Testis (tissue), 3 donors: ENCODE measurements around the gene STXBP6. TPM values are rescaled to one million over a fixed set of nuclear protein-coding genes. Genes with fewer than 3 reads are reported as not detected.

Experiments used
- DNase-seq: peaks from one replicate; pipeline ENCODE4 v3.0.0-alpha.2; 2019
- H3K27ac ChIP-seq, 2 donors: fragments of 200-600 bp; sonication (generic); one replicate each; pipeline ENCODE4 v1.5.1; 2019
- H3K27me3 ChIP-seq: fragments of 200-600 bp; sonication (generic); one replicate; pipeline ENCODE4 v1.5.1; 2019
- H3K36me3 ChIP-seq: fragments of 200-600 bp; sonication (generic); one replicate; pipeline ENCODE4 v1.5.1; 2017; ENCODE audit warnings: low read depth; ENCODE audit errors: missing control alignments
- H3K4me1 ChIP-seq: fragments of 200-600 bp; sonication (generic); one replicate; pipeline ENCODE4 v1.5.1; 2019
- H3K4me3 ChIP-seq, 2 donors: fragments of 200-600 bp; sonication (generic); one replicate each; pipeline ENCODE4 v1.5.1; 2017 to 2019
- H3K9me3 ChIP-seq: fragments of 200-600 bp; sonication (generic); one replicate; pipeline ENCODE4 v1.5.1; 2017
- POLR2A ChIP-seq: fragments of 450-650 bp; IDR thresholded peaks from one replicate; pipeline ENCODE4 v1.6.1; 2017; ENCODE audit warnings: antibody characterized with exemption, mild to moderate bottlenecking, moderate library complexity
- WGBS, 2 donors: methylation state at CpG; one replicate each; pipeline ENCODE4 v1.1.5; 2018; 5-methylcytosine and 5-hydroxymethylcytosine counted together
- intact Hi-C: fragments of 100-400 bp; cut with DNase I; formaldehyde crosslinking; loops from one replicate; pipeline ENCODE4 v1.15.1; 2023; ENCODE audit warnings: low total_unique reads
- polyA plus RNA-seq: library from polyadenylated mRNA; stranded (reverse); fragments of 350-450 nt; fragmentation: Illumina TruSeq; extraction: RNeasy Lipid Tissue Mini Kit (QIAGEN cat#74804); gene quantifications from one replicate; pipeline ENCODE4 v1.2.3, GENCODE V29; 2014; ENCODE audit warnings: low read depth, low replicate concordance; ENCODE audit not compliant: insufficient read depth
- total RNA-seq, 2 donors: library from RNA; depleted of rRNA; stranded (reverse); fragments of >200 nt; gene quantifications; one replicate each; pipeline ENCODE4 v1.2.3, GENCODE V29; 2016
- TF ChIP-seq, protein P1 (sequence below), 3 experiments: fragments of 450-650 bp in 2 of 3; fragments of 200-600 bp in 1 of 3; sonication (generic) in 1 of 3; IDR thresholded peaks; one replicate each; pipeline ENCODE4 v1.5.1; 2016 to 2019; ENCODE audit warnings: antibody characterized with exemption in 3 of 3, mild to moderate bottlenecking in 2 of 3, moderate library complexity in 1 of 3

STXBP6 gene
- total and polyA plus RNA-seq, 3 donors from 2014 or later = 4.7 to 11.3 (median 8.6) TPM

DNA sequence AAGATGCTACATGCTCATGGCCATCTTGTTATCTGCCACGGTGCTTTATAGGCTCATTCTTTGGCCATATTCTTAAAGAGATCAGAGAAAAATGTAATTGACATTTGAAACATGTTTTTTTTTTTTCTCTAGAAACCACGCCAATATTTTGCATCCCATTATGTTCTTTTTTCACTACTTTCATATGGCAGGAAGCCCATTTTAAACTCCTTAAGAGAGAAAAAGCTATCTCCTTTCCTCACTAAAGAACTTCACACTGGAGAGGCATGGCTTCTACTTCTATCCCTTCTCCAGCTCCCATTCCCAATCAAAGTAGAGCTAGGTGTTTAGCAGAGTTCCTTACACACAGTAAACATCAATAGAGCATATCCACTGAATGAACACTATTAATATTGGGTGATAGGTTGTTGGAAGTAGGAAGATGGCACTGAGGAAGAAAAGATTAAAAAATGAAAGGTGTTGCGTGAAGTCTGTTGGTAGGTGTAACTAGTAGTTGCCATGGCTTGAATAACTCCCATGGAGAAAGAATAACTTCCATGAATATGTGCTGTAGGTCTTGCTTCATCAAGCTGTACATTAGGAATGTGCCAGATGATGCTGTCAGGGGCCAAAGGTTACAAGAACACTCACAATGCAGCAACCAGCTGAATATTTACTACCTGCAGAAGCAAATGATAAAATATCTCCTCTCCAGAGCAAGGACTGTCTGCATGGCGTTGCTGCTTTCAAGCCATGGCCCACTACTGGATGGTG lies 178.8 kb downstream of the STXBP6 start:
- H3K4me1 ChIP-seq = no peaks in the 10 kb centered on the region
- TF ChIP-seq, protein P1, sequence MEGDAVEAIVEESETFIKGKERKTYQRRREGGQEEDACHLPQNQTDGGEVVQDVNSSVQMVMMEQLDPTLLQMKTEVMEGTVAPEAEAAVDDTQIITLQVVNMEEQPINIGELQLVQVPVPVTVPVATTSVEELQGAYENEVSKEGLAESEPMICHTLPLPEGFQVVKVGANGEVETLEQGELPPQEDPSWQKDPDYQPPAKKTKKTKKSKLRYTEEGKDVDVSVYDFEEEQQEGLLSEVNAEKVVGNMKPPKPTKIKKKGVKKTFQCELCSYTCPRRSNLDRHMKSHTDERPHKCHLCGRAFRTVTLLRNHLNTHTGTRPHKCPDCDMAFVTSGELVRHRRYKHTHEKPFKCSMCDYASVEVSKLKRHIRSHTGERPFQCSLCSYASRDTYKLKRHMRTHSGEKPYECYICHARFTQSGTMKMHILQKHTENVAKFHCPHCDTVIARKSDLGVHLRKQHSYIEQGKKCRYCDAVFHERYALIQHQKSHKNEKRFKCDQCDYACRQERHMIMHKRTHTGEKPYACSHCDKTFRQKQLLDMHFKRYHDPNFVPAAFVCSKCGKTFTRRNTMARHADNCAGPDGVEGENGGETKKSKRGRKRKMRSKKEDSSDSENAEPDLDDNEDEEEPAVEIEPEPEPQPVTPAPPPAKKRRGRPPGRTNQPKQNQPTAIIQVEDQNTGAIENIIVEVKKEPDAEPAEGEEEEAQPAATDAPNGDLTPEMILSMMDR (IDR thresholded peaks at IDR 0.05) = no peak
- no peak for TF ChIP-seq POLR2A
- H3K9me3 ChIP-seq = no peaks in the 10 kb centered on the region
- no peak overlapping the region for H3K4me3 ChIP-seq
- H3K27me3 ChIP-seq = no peaks in the 10 kb centered on the region
- no peaks in the 10 kb centered on the region for H3K36me3 ChIP-seq
- intact Hi-C loops = no loop called here
- DNase-seq = no peak
- H3K27ac ChIP-seq = no peak overlapping the region
- 68 to 78% methylated on average over 4 of the region's 4 CpGs for WGBS, 2 donors

DNA sequence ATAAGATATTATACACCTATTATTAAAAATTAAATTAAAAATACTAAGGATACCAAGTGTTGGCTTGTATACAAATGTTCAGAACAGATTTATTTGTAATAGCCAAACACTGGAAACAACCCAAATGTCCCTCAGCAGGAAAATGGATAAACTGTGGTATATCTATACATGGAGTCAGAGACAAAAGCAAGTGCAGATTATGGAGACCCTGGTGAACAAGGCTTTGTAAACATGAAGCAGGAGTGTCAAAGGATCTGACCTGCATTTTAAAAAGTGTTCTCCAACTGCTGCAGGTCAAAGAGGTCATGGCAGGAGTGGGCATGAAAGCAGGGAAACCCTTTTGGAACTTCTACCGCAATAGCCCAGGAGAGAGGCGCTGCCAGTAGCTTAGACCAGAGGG lies 181.6 kb downstream of the STXBP6 start:
- Histone ChIP-seq H3K27me3 (no peaks in the 10 kb centered on the region), H3K4me1 (no peaks in the 10 kb centered on the region), H3K27ac (no peak overlapping the region), H3K4me3 (no peak overlapping the region), H3K36me3 (no peaks in the 10 kb centered on the region), H3K9me3 (no peaks in the 10 kb centered on the region)
- no peak for DNase-seq
- 94 to 98% methylated on average over 2 of the region's 2 CpGs for WGBS, 2 donors
- no peak for TF ChIP-seq POLR2A
- TF ChIP-seq, protein P1 (IDR thresholded peaks at IDR 0.05) = no peak
- intact Hi-C loops = no loop called here

DNA sequence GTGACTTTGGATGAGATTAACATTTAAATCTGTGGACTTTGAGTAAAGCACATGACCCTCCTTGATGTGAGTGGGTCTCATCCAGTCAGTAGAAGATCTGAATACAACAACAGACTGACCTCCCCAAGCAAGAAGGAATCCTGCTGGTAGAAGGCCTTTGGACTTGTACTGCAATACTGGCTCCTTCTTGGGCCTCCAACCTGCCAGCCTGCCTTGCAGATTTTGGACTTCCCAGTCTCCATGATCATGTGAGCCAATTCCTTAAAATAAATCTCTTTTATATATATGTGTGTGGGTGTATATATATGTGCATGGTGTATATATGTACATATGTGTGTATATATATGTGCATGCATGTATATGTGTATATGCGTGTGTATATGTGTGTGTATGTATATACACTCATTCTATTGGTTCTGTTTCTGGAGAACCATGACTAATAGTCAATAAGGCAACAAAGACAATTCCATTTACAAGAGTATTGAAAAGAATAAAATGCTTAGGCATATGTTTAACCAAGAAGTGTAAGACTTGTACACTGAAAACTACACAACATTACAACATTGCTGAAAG lies 183.8 kb downstream of the STXBP6 start:
- DNase-seq = no peak
- H3K9me3 ChIP-seq = no peaks in the 10 kb centered on the region
- WGBS, 2 donors = 96 to 100% methylated on average over 1 of the region's 1 CpG
- H3K36me3 ChIP-seq = no peaks in the 10 kb centered on the region
- no peak for TF ChIP-seq POLR2A
- TF ChIP-seq, protein P1 (IDR thresholded peaks at IDR 0.05) = no peak
- no peak overlapping the region for H3K4me3 ChIP-seq
- H3K27me3 ChIP-seq = no peaks in the 10 kb centered on the region
- H3K27ac ChIP-seq = no peak overlapping the region
- intact Hi-C loops = no loop called here
- no peaks in the 10 kb centered on the region for H3K4me1 ChIP-seq

DNA sequence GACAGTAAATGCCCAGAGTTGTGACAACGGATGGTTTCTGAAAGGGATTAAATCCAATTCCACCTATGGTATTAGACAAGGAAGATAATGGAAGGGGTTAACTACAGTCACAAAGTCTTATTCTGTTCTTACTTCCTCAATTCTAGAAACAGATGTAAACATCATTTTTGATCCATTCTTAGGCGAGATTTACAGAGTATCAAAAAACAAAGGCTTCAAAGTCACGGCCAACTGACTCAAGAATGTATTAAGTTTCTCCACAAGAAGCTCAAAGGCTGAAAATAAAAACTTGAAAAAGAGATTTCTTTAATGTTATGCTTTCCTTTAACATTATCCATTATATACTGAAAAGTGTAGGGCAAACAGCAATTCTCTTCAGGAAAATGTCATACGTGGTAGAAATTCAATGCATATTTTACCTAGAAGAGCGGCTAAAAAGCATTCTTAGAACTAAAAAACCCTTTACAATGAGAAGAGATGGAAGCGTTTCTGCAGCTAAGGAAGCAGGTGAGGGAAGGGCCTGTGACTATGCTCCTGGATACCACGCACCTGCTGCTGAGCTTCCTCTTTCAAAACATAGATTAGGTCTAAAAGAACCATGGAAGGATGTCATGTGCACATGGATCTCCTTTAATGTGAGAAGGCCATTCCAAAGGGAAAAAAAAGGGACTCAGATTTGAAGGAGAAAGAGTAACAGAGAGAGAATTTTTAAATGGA lies 185.8 kb downstream of the STXBP6 start:
- H3K4me3 ChIP-seq = no peak overlapping the region
- no peaks in the 10 kb centered on the region for H3K36me3 ChIP-seq
- H3K4me1 ChIP-seq = no peaks in the 10 kb centered on the region
- no peaks in the 10 kb centered on the region for H3K27me3 ChIP-seq
- WGBS, 2 donors = 74 to 84% methylated on average over 7 of the region's 7 CpGs
- TF ChIP-seq, protein P1 (IDR thresholded peaks at IDR 0.05) = no peak
- no peak for TF ChIP-seq POLR2A
- no peaks in the 10 kb centered on the region for H3K9me3 ChIP-seq
- intact Hi-C loops = no loop called here
- no peak for DNase-seq
- no peak overlapping the region for H3K27ac ChIP-seq
